Suppressor macrophage treated with lipopolysaccharide for 4 hours (primary cell): ENCODE measurements around the gene ZDBF2.
"Not testable (repeated sequence)": the region's sequence is repeated elsewhere in the genome, so short reads cannot be mapped to it uniquely, and the experiment has no call there.

Experiments
- DNase-seq: peaks from one replicate; pipeline ENCODE4 v3.0.0-alpha.2; 2020

ZDBF2 gene

GRCh38 chr2:206274434-206275311, at the start of gene ZDBF2:
TSS of gene ZDBF2 (plus strand) at chr2:206274663. CDS start at chr2:206281850, 7,187 bp downstream.
- DNase-seq = peak; percentile 29

- DNase-seq = no peak
Measured at GRCh38 chr2:206225435-206226232, 48.8 kb upstream of the ZDBF2 start.

- not testable (repeated sequence) for DNase-seq
Measured at GRCh38 chr2:206228636-206229035, 45.8 kb upstream of the ZDBF2 start.

- no peak for DNase-seq
Measured at GRCh38 chr2:206229642-206230041, 44.8 kb upstream of the ZDBF2 start.

- DNase-seq = no peak
Measured at GRCh38 chr2:206230060-206230762, 44.3 kb upstream of the ZDBF2 start.

GRCh38 chr2:206231669-206232286, 42.7 kb upstream of the ZDBF2 start:
- no peak for DNase-seq

- no peak for DNase-seq
Measured at GRCh38 chr2:206232287-206233035, 42.0 kb upstream of the ZDBF2 start.

- no peak for DNase-seq
Measured at GRCh38 chr2:206239157-206239556, 35.3 kb upstream of the ZDBF2 start.

- no peak for DNase-seq
Measured at GRCh38 chr2:206240327-206240726, 34.1 kb upstream of the ZDBF2 start.

- no peak for DNase-seq
Measured at GRCh38 chr2:206241736-206242135, 32.7 kb upstream of the ZDBF2 start.

GRCh38 chr2:206245265-206245672, 29.2 kb upstream of the ZDBF2 start:
- DNase-seq = no peak

- no peak for DNase-seq
Measured at GRCh38 chr2:206250041-206250897, 24.2 kb upstream of the ZDBF2 start.

GRCh38 chr2:206253125-206253776, 21.2 kb upstream of the ZDBF2 start:
- DNase-seq = no peak

GRCh38 chr2:206253777-206254166, 20.7 kb upstream of the ZDBF2 start:
- no peak for DNase-seq

- DNase-seq = no peak
Measured at GRCh38 chr2:206255003-206255402, 19.5 kb upstream of the ZDBF2 start.

GRCh38 chr2:206256706-206257205, 17.7 kb upstream of the ZDBF2 start:
- DNase-seq = no peak

- DNase-seq = no peak
Measured at GRCh38 chr2:206257350-206257749, 17.1 kb upstream of the ZDBF2 start.

- DNase-seq = no peak
Measured at GRCh38 chr2:206257861-206258260, 16.6 kb upstream of the ZDBF2 start.

- not testable (repeated sequence) for DNase-seq
Measured at GRCh38 chr2:206258615-206259014, 15.8 kb upstream of the ZDBF2 start.
